ENCODE data around the gene TLN1. TPM values are rescaled to one million over a fixed set of nuclear protein-coding genes. Genes with fewer than 3 reads are reported as not detected.

The TLN1 gene
- total RNA-seq, 1 donor from 2014 or later: 382 TPM

GRCh38 chr9:35689542-35690293, 42.3 kb downstream of the TLN1 start, which contains the start of gene TPM2:
Gene TPM2, minus strand, starts transcription at chr9:35689925. Its CDS starts 108 bp downstream, at chr9:35689817.
- intact Hi-C loops (cut with micrococcal nuclease): loop anchor here (5.0 kb wide), 1 partner anchor 42 kb away; no protein-coding TSS in a partner anchor

- intact Hi-C loops (cut with micrococcal nuclease): no loop called here
Observed at GRCh38 chr9:35688558-35689541, 43.1 kb downstream of the TLN1 start.

GRCh38 chr9:35687972-35688557, 43.9 kb downstream of the TLN1 start:
- intact Hi-C loops (cut with micrococcal nuclease): no loop called here

- intact Hi-C loops (cut with micrococcal nuclease): no loop called here
Observed at GRCh38 chr9:35687306-35687705, 44.7 kb downstream of the TLN1 start.

- intact Hi-C loops (cut with micrococcal nuclease): no loop called here
Observed at GRCh38 chr9:35686222-35687203, 45.5 kb downstream of the TLN1 start.

GRCh38 chr9:35685506-35685905, 46.5 kb downstream of the TLN1 start:
- intact Hi-C loops (cut with micrococcal nuclease): no loop called here

GRCh38 chr9:35684921-35685320, 47.1 kb downstream of the TLN1 start:
- intact Hi-C loops (cut with micrococcal nuclease): no loop called here

GRCh38 chr9:35683323-35683722, 48.7 kb downstream of the TLN1 start:
- intact Hi-C loops (cut with micrococcal nuclease): no loop called here

GRCh38 chr9:35682520-35683315, 49.3 kb downstream of the TLN1 start:
- intact Hi-C loops (cut with micrococcal nuclease): no loop called here

GRCh38 chr9:35682051-35682450, 49.9 kb downstream of the TLN1 start:
- intact Hi-C loops (cut with micrococcal nuclease): no loop called here

GRCh38 chr9:35681341-35682002, 50.5 kb downstream of the TLN1 start:
- intact Hi-C loops (cut with micrococcal nuclease): no loop called here

- intact Hi-C loops (cut with micrococcal nuclease): no loop called here
Observed at GRCh38 chr9:35680331-35681105, 51.5 kb downstream of the TLN1 start.

- intact Hi-C loops (cut with micrococcal nuclease): no loop called here
Observed at GRCh38 chr9:35679766-35680330, 52.1 kb downstream of the TLN1 start.

GRCh38 chr9:35679091-35679490, 52.9 kb downstream of the TLN1 start:
- intact Hi-C loops (cut with micrococcal nuclease): no loop called here

GRCh38 chr9:35675732-35676392, 56.1 kb downstream of the TLN1 start:
- intact Hi-C loops (cut with micrococcal nuclease): no loop called here

- intact Hi-C loops (cut with micrococcal nuclease): no loop called here
Observed at GRCh38 chr9:35675204-35675603, 56.8 kb downstream of the TLN1 start.

GRCh38 chr9:35674025-35674361, 58.0 kb downstream of the TLN1 start:
- intact Hi-C loops (cut with micrococcal nuclease): no loop called here

All from T-helper 2 cell treated with Interferon-gamma antibody and Interleukin-4, amounts not matched to agents 100 ng/mL and 5 ng/mL, for 36 hours (primary cell).